H9 (cell line): ENCODE results near the gene FMO2. TPM values are rescaled to one million over a fixed set of nuclear protein-coding genes. Genes with fewer than 3 reads are reported as not detected.

Source experiments
- DNase-seq: peaks from one replicate; pipeline ENCODE4 v3.0.0-alpha.2; 2017
- H2AFZ ChIP-seq: one replicate; pipeline ENCODE4 v1.6.1; 2013; ENCODE audit warnings: mild to moderate bottlenecking, low read length, control low read depth, moderate library complexity
- H2AK5ac ChIP-seq: 2 replicates; pipeline ENCODE4 v1.6.1; 2013; ENCODE audit warnings: low read length, control low read depth, mixed read lengths; ENCODE audit not compliant: insufficient read length
- H2BK120ac ChIP-seq: one replicate; pipeline ENCODE4 v1.6.1; 2013; ENCODE audit warnings: low read depth, mild to moderate bottlenecking, low read length, control low read depth, inconsistent platforms; ENCODE audit not compliant: poor library complexity, severe bottlenecking
- H2BK12ac ChIP-seq: 2 replicates; pipeline ENCODE4 v1.6.1; 2013; ENCODE audit warnings: low read length, control low read depth, mixed read lengths, low read depth; ENCODE audit not compliant: insufficient read length
- H2BK15ac ChIP-seq: 2 replicates; pipeline ENCODE4 v1.6.1; 2013; ENCODE audit warnings: low read depth, low read length, control low read depth
- H2BK20ac ChIP-seq: one replicate; pipeline ENCODE4 v1.6.1; 2013; ENCODE audit warnings: low read depth, mild to moderate bottlenecking, low read length, control low read depth, inconsistent platforms; ENCODE audit not compliant: poor library complexity, severe bottlenecking
- H2BK5ac ChIP-seq: 2 replicates; pipeline ENCODE4 v1.6.1; 2013; ENCODE audit warnings: low read length, control low read depth, mixed read lengths; ENCODE audit not compliant: insufficient read length
- H3K14ac ChIP-seq: 2 replicates; pipeline ENCODE4 v1.6.1; 2013; ENCODE audit warnings: low read length, control low read depth; ENCODE audit not compliant: insufficient read depth
- H3K18ac ChIP-seq: 2 replicates; pipeline ENCODE4 v1.6.1; 2013; ENCODE audit warnings: low read depth, mild to moderate bottlenecking, mixed read lengths, low read length, control low read depth; ENCODE audit not compliant: insufficient read length
- H3K23ac ChIP-seq: 2 replicates; pipeline ENCODE4 v1.6.1; 2013; ENCODE audit warnings: low read length, control low read depth, mixed read lengths, low read depth; ENCODE audit not compliant: insufficient read length
- H3K23me2 ChIP-seq: 2 replicates; pipeline ENCODE4 v1.6.1; 2013; ENCODE audit warnings: low read depth, mild to moderate bottlenecking, mixed read lengths, low read length, control low read depth; ENCODE audit not compliant: insufficient read length, poor library complexity, severe bottlenecking
- H3K27ac ChIP-seq: 2 replicates; pipeline ENCODE4 v1.5.1; 2013; ENCODE audit warnings: low read length, control low read depth, mixed read lengths, low read depth; ENCODE audit not compliant: insufficient read length
- H3K27me3 ChIP-seq: 2 replicates; pipeline ENCODE4 v1.6.1; 2013; ENCODE audit warnings: low read length, control low read depth, inconsistent platforms; ENCODE audit not compliant: insufficient read depth
- H3K4ac ChIP-seq: 2 replicates; pipeline ENCODE4 v1.6.1; 2013; ENCODE audit warnings: low read depth, mild to moderate bottlenecking, control low read depth, inconsistent platforms, low read length, moderate library complexity
- H3K4me1 ChIP-seq: 2 replicates; pipeline ENCODE4 v1.6.1; 2013; ENCODE audit warnings: low read length, control low read depth, inconsistent platforms; ENCODE audit not compliant: insufficient read depth
- H3K4me2 ChIP-seq: 2 replicates; pipeline ENCODE4 v1.6.1; 2013; ENCODE audit warnings: low read length, control low read depth, mixed read lengths; ENCODE audit not compliant: insufficient read length, insufficient read depth
- H3K56ac ChIP-seq: 2 replicates; pipeline ENCODE4 v1.6.1; 2013; ENCODE audit warnings: low read depth, mild to moderate bottlenecking, mixed read lengths, low read length, control low read depth; ENCODE audit not compliant: insufficient read length
- H3K79me1 ChIP-seq: 2 replicates; pipeline ENCODE4 v1.6.1; 2013; ENCODE audit warnings: low read depth, mild to moderate bottlenecking, moderate library complexity, low read length, control low read depth, inconsistent platforms; ENCODE audit not compliant: insufficient read depth, poor library complexity, severe bottlenecking
- H3K79me2 ChIP-seq: 2 replicates; pipeline ENCODE4 v1.6.1; 2013; ENCODE audit warnings: low read length, control low read depth, inconsistent platforms; ENCODE audit not compliant: insufficient read depth
- H3K9ac ChIP-seq: 2 replicates; pipeline ENCODE4 v1.6.1; 2013; ENCODE audit warnings: low read length, control low read depth, mixed read lengths; ENCODE audit not compliant: insufficient read length; ENCODE audit errors: extremely low read depth
- H3K9me3 ChIP-seq: one replicate; pipeline ENCODE4 v1.6.1; 2013; ENCODE audit warnings: low read depth, low read length, inconsistent platforms; ENCODE audit not compliant: control insufficient read depth
- H3T11ph ChIP-seq: one replicate; pipeline ENCODE4 v1.6.1; 2013; ENCODE audit warnings: mild to moderate bottlenecking, low read length, control low read depth, inconsistent platforms
- H4K20me1 ChIP-seq: one replicate; pipeline ENCODE4 v1.6.1; 2013; ENCODE audit not compliant: control insufficient read depth, insufficient read length, insufficient read depth
- H4K5ac ChIP-seq: 2 replicates; pipeline ENCODE4 v1.6.1; 2013; ENCODE audit warnings: low read depth, mild to moderate bottlenecking, mixed read lengths, low read length, control low read depth; ENCODE audit not compliant: insufficient read length
- H4K8ac ChIP-seq: replicated peaks from 2 replicates; pipeline ENCODE4 v1.6.1; 2013; ENCODE audit warnings: low read length, control low read depth, mixed read lengths, low read depth; ENCODE audit not compliant: insufficient read length
- H4K91ac ChIP-seq: 2 replicates; pipeline ENCODE4 v1.6.1; 2013; ENCODE audit warnings: low read depth, mild to moderate bottlenecking, moderate library complexity, mixed read lengths, low read length, control low read depth; ENCODE audit not compliant: insufficient read length
- H3K27ac Mint-ChIP-seq, 3 experiments: 2 replicates in 2 of 3; 3 replicates in 1 of 3; pipeline ENCODE4 v1.8.0; 2020 to 2021; ENCODE audit warnings: mixed read lengths in 3 of 3, mild to moderate bottlenecking in 1 of 3, moderate library complexity in 1 of 3
- H3K27me3 Mint-ChIP-seq: 2 replicates; pipeline ENCODE4 v1.8.0; 2021; ENCODE audit warnings: low read depth, mild to moderate bottlenecking, moderate library complexity, mixed read lengths
- H3K36me3 Mint-ChIP-seq, 3 experiments: 2 replicates in 2 of 3; 3 replicates in 1 of 3; pipeline ENCODE4 v1.8.0; 2020 to 2021; ENCODE audit warnings: low read depth in 3 of 3, mixed read lengths in 3 of 3; ENCODE audit not compliant: insufficient read depth in 1 of 3
- H3K4me1 Mint-ChIP-seq, 2 experiments: 2 replicates each; pipeline ENCODE4 v1.8.0; 2020; ENCODE audit warnings: mixed read lengths in 2 of 2
- H3K4me3 Mint-ChIP-seq, 2 experiments: 2 replicates in 1 of 2; 3 replicates in 1 of 2; pipeline ENCODE4 v1.8.0; 2020 to 2021; ENCODE audit warnings: mild to moderate bottlenecking in 2 of 2, mixed read lengths in 2 of 2, moderate library complexity in 1 of 2
- H3K9me3 Mint-ChIP-seq, 2 experiments: 2 replicates in 1 of 2; 3 replicates in 1 of 2; pipeline ENCODE4 v1.8.0; 2020; ENCODE audit warnings: mild to moderate bottlenecking in 2 of 2, mixed read lengths in 2 of 2, moderate library complexity in 1 of 2
- CTCF ChIP-seq: fragments of 200-600 bp; sonication (generic); conservative IDR thresholded peaks from 3 replicates; pipeline ENCODE4 v1.8.0; 2021; ENCODE audit warnings: antibody characterized with exemption, mild to moderate bottlenecking
- WGBS: extraction: QIAGEN DNeasy Blood & Tissue Kit; methylation state at CpG from one replicate; pipeline ENCODE4 v1.1.7; 2013; ENCODE audit warnings: missing lambda C conversion rate, low lambda C conversion rate, mixed read lengths; ENCODE audit not compliant: insufficient read length; ENCODE audit errors: extremely low coverage; 5-methylcytosine and 5-hydroxymethylcytosine counted together
- total RNA-seq: library from RNA; stranded (reverse); gene quantifications from 2 replicates; pipeline ENCODE4 v1.2.1, GENCODE V29; 2021

Gene FMO2
- total RNA-seq, 1 experiment from 2014 or later = not detected

- H2AK5ac ChIP-seq = no peak overlapping the region
- no peak overlapping the region for H2AFZ ChIP-seq
- H3K9me3 ChIP-seq = no peaks in the 10 kb centered on the region
- no peaks in the 10 kb centered on the region for H3K23me2 ChIP-seq
- no peak overlapping the region for H3K4ac ChIP-seq
- no peak for TF ChIP-seq CTCF
- no peak for DNase-seq
- no peaks in the 10 kb centered on the region for H3K79me2 ChIP-seq
- H3K79me1 ChIP-seq = no peaks in the 10 kb centered on the region
- H4K5ac ChIP-seq = no peak overlapping the region
- no peak overlapping the region for H3K14ac ChIP-seq
- H3K4me3 Mint-ChIP-seq = no peak overlapping the region
- no peak overlapping the region for H3K27ac Mint-ChIP-seq
- peaks cover 0 to 2% of the 10 kb centered on the region in 2 experiments; a peak in 1 of 5 replicates for H3K9me3 Mint-ChIP-seq
- no peaks in the 10 kb centered on the region for H3K27me3 ChIP-seq
- H3T11ph ChIP-seq = no peak overlapping the region
- H3K9ac ChIP-seq = no peak overlapping the region
- no peak overlapping the region for H3K23ac ChIP-seq
- H2BK15ac ChIP-seq = no peak overlapping the region
- H3K18ac ChIP-seq = no peak overlapping the region
- no peak overlapping the region for H2BK5ac ChIP-seq
- no peak overlapping the region for H2BK120ac ChIP-seq
- no peak overlapping the region for H3K27ac ChIP-seq
- no peaks in the 10 kb centered on the region for H3K27me3 Mint-ChIP-seq
- no peak overlapping the region for H3K4me2 ChIP-seq
- H4K91ac ChIP-seq = no peak overlapping the region
- no peaks in the 10 kb centered on the region for H4K20me1 ChIP-seq
- no peaks in the 10 kb centered on the region; a peak in 3 of 7 replicates for H3K36me3 Mint-ChIP-seq
- H2BK20ac ChIP-seq = no peak overlapping the region
- no peak overlapping the region for H3K56ac ChIP-seq
- no peak overlapping the region for H2BK12ac ChIP-seq
- H4K8ac ChIP-seq = no peak overlapping the region
- H3K4me1 ChIP-seq = no peaks in the 10 kb centered on the region
- H3K4me1 Mint-ChIP-seq = peaks cover 15 to 17% of the 10 kb centered on the region in 2 experiments
- WGBS = no CpG with 5 or more reads among the region's 3 CpGs
Observed at GRCh38 chr1:171158551-171158950, 26.5 kb upstream of the FMO2 start.
